HUES64 (cell line): Measurements from ENCODE around the gene CMTM2.
"Not testable (repeated sequence)": the region's sequence is repeated elsewhere in the genome, so short reads cannot be mapped to it uniquely, and the experiment has no call there.

ENCODE experiments used
- H3K27ac ChIP-seq: 2 replicates; pipeline ENCODE4 v1.7.0; 2013; ENCODE audit warnings: low read depth, low read length, inconsistent platforms
- H3K27me3 ChIP-seq: 2 replicates; pipeline ENCODE4 v1.6.1; 2013; ENCODE audit warnings: mild to moderate bottlenecking, low read length; ENCODE audit not compliant: insufficient read depth
- H3K36me3 ChIP-seq: 2 replicates; pipeline ENCODE4 v1.6.1; 2013; ENCODE audit warnings: mild to moderate bottlenecking, low read length; ENCODE audit not compliant: insufficient read depth
- H3K4me1 ChIP-seq: 2 replicates; pipeline ENCODE4 v1.6.1; 2013; ENCODE audit warnings: mild to moderate bottlenecking, low read length, moderate library complexity; ENCODE audit not compliant: insufficient read depth
- H3K4me3 ChIP-seq: 2 replicates; pipeline ENCODE4 v1.5.1; 2013; ENCODE audit warnings: mild to moderate bottlenecking, low read length, moderate library complexity
- H3K9ac ChIP-seq: 2 replicates; pipeline ENCODE4 v1.6.1; 2013; ENCODE audit warnings: mild to moderate bottlenecking, low read depth, low read length
- H3K9me3 ChIP-seq: 2 replicates; pipeline ENCODE4 v1.6.1; 2013; ENCODE audit warnings: low read depth, low read length; ENCODE audit not compliant: insufficient read depth
- WGBS: fragments of 150-250, 120-280 bp; methylation state at CpG from one replicate; pipeline ENCODE4 v1.1.7; 2013; ENCODE audit warnings: missing lambda C conversion rate; 5-methylcytosine and 5-hydroxymethylcytosine counted together

The CMTM2 gene

DNA sequence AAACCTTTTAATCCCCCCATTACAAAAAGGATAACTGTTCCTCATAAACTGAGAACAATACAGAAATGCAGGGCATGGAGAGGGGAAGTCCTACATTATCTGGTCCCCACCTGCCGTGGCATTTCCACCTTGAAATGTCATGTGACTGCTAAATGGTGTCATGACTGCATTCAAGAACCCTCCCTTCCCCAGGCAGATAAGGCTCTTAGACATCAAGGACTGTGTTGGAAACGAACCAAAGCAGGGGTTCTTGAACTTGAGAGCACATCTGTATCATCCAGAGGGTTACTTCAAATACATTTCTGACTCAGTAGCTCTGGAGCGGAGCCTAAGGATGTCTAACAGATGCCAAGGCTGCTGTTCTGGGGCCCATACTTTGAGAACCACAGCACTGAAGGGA lies 43.6 kb downstream of the CMTM2 start:
- Histone ChIP-seq H3K9ac (no peak overlapping the region), H3K36me3 (peaks cover 40% of the 10 kb centered on the region), H3K4me1 (peaks cover 12% of the 10 kb centered on the region; the same call in 1 of the 2 replicates), H3K9me3 (no peaks in the 10 kb centered on the region), H3K4me3 (no peak overlapping the region), H3K27ac (no peak overlapping the region), H3K27me3 (no peaks in the 10 kb centered on the region)
- 90% methylated on average over 3 of the region's 3 CpGs for WGBS

DNA sequence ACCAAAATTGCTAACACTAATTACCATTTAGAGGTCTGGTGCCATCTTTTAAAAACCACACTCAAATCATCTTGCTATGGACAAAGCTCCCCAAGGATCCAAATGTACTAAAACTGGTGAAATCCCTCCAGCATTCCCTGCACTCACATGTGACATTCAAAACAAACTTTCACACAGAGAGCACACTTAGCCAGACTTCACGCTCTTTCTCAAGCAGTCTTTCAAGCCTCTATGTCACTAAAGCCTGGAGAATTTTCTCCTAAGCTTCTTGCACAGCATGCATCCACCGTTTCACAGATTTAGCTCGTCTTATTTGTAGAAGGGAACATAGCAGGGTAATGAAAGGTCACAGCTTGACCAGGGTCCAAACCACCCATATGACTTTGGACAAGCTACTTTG lies 44.5 kb downstream of the CMTM2 start:
- no peaks in the 10 kb centered on the region for H3K9me3 ChIP-seq
- H3K9ac ChIP-seq: no peak overlapping the region
- no peak overlapping the region for H3K27ac ChIP-seq
- peaks cover 9% of the 10 kb centered on the region; the same call in 1 of the 2 replicates for H3K4me1 ChIP-seq
- peaks cover 35% of the 10 kb centered on the region for H3K36me3 ChIP-seq
- no peaks in the 10 kb centered on the region for H3K27me3 ChIP-seq
- 92% methylated on average over 3 of the region's 3 CpGs for WGBS
- H3K4me3 ChIP-seq: no peak overlapping the region

DNA sequence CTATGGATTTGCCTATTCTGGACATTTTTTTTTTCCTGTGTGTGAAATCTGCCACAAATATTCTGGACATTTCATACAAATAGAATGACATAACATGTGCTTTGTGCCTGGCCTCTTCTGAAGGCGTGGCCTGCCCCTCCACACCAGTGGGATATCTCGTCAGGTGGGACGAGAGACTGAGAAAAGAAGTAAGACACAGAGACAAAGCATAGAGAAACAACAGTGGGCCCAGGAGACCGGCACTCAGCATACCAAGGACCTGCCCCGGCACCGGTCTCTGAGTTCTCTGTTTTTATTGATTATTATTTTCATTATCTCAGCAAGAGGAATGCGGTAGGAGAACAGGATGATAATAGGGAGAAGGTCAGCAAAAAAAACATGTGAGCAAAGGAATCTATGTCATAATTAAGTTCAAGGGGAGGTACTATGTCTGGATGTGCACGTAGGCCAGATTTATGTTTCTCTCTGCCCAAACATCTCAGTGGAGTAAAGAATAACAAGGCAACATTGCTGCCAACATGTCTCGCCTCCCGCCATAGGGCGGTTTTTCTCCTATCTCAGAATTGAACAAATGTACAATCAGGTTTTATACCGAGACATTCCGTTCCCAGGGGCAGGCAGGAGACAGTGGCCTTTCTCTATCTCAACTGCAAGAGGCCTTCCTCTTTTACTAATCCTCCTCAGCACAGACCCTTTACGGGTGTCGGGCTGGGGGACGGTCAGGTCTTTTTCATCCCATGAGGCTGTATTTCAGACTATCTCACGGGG lies 48.5 kb downstream of the CMTM2 start:
- WGBS: 93% methylated on average over 15 of the region's 17 CpGs
- not testable (repeated sequence) for H3K27ac ChIP-seq, H3K27me3 ChIP-seq, H3K4me1 ChIP-seq, H3K9ac ChIP-seq, H3K4me3 ChIP-seq, H3K9me3 ChIP-seq
- H3K36me3 ChIP-seq: peaks cover 13% of the 10 kb centered on the region; the same call in 1 of the 2 replicates

DNA sequence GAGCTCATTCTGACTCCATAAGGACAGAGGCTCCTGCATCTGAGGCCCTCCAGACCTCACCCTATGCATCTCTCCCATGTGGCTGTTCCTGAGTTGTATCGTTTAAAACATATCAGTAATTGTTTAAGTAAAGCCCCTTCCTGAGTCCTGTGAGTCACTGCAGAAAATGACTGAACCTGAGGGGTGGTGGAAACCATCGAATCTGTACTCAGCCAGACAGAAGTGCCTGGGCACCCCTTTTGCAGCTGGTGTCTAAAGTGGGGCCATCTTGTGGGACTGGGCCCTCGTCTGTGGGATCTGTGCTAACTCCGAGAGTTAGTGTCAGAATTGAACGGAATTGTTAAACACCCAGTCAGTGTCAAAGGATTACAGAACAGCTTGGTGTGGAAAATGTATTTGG lies 50.6 kb downstream of the CMTM2 start:
- Histone ChIP-seq H3K9ac (no peak overlapping the region), H3K36me3 (peaks cover 10% of the 10 kb centered on the region; the same call in 1 of the 2 replicates), H3K4me3 (no peak overlapping the region), H3K9me3 (no peaks in the 10 kb centered on the region), H3K27me3 (no peaks in the 10 kb centered on the region), H3K4me1 (no peaks in the 10 kb centered on the region), H3K27ac (no peak overlapping the region)
- 90% methylated on average over 5 of the region's 5 CpGs for WGBS

DNA sequence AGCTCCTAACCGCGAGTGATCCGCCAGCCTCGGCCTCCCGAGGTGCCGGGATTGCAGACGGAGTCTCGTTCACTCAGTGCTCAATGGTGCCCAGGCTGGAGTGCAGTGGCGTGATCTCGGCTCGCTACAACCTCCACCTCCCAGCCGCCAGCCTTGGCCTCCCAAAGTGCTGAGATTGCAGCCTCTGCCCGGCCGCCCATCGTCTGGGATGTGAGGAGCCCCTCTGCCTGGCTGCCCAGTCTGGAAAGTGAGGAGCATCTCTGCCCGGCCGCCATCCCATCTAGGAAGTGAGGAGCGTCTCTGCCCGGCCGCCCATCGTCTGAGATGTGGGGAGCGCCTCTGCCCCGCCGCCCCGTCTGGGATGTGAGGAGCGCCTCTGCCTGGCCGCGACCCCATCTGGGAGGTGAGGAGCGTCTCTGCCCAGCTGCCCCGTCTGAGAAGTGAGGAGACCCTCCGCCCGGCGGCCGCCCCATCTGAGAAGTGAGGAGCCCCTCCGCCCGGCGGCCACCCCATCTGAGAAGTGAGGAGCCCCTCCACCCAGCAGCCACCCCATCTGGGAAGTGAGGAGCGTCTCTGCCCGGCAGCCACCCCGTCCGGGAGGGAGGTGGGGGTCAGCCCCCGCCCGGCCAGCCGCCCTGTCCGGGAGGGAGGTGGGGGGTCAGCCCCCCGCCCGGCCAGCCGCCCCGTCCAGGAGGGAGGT lies 51.4 kb downstream of the CMTM2 start:
- not testable (repeated sequence) for H3K9me3 ChIP-seq, H3K27ac ChIP-seq, H3K9ac ChIP-seq, H3K27me3 ChIP-seq, H3K4me1 ChIP-seq, H3K4me3 ChIP-seq
- 97% methylated on average over 23 of the region's 49 CpGs for WGBS
- H3K36me3 ChIP-seq: peaks cover 16% of the 10 kb centered on the region; the same call in 1 of the 2 replicates

- WGBS: no CpG with 5 or more reads among the region's 4 CpGs
- H3K9ac ChIP-seq, H3K4me1 ChIP-seq, H3K27ac ChIP-seq, H3K27me3 ChIP-seq, H3K4me3 ChIP-seq, H3K9me3 ChIP-seq: not testable (repeated sequence)
- H3K36me3 ChIP-seq: peaks cover 20% of the 10 kb centered on the region; the same call in 1 of the 2 replicates
These were observed 52.3 kb downstream of the CMTM2 start for GRCh38 chr16:66631558-66631957.

- H3K4me1 ChIP-seq: peaks cover 9% of the 10 kb centered on the region
- no peaks in the 10 kb centered on the region for H3K9me3 ChIP-seq
- peaks cover 15% of the 10 kb centered on the region; the same call in 1 of the 2 replicates for H3K36me3 ChIP-seq
- H3K4me3 ChIP-seq: no peak overlapping the region
- WGBS: 84% methylated on average over 4 of the region's 4 CpGs
- no peak overlapping the region for H3K9ac ChIP-seq
- H3K27ac ChIP-seq: no peak overlapping the region
- H3K27me3 ChIP-seq: no peaks in the 10 kb centered on the region
These were observed 55.4 kb downstream of the CMTM2 start for GRCh38 chr16:66634527-66635196.

- WGBS: 80% methylated on average over 6 of the region's 6 CpGs
- H3K4me1 ChIP-seq: peaks cover 11% of the 10 kb centered on the region
- H3K36me3 ChIP-seq: peaks cover 15% of the 10 kb centered on the region; the same call in 1 of the 2 replicates
- H3K9me3 ChIP-seq: no peaks in the 10 kb centered on the region
- no peaks in the 10 kb centered on the region for H3K27me3 ChIP-seq
- no peak overlapping the region for H3K9ac ChIP-seq
- H3K4me3 ChIP-seq: no peak overlapping the region
- H3K27ac ChIP-seq: no peak overlapping the region
These were observed 56.1 kb downstream of the CMTM2 start for GRCh38 chr16:66635406-66635805.

- Histone ChIP-seq H3K4me3 (no peak overlapping the region), H3K4me1 (peaks cover 11% of the 10 kb centered on the region), H3K27me3 (no peaks in the 10 kb centered on the region), H3K36me3 (peaks cover 15% of the 10 kb centered on the region; the same call in 1 of the 2 replicates), H3K27ac (no peak overlapping the region), H3K9ac (no peak overlapping the region), H3K9me3 (no peaks in the 10 kb centered on the region)
- 91% methylated on average over 5 of the region's 5 CpGs for WGBS
These were observed 56.9 kb downstream of the CMTM2 start for GRCh38 chr16:66636199-66636598.

GRCh38 chr16:66637806-66638205 lies 58.5 kb downstream of the CMTM2 start:
- 86% methylated on average over 3 of the region's 3 CpGs for WGBS
- Histone ChIP-seq H3K36me3 (peaks cover 15% of the 10 kb centered on the region; the same call in 1 of the 2 replicates), H3K9ac (no peak overlapping the region)

More at GRCh38 chr16:66637806-66638205, 58.5 kb downstream of the CMTM2 start:
- H3K9me3 ChIP-seq: no peaks in the 10 kb centered on the region
- no peaks in the 10 kb centered on the region for H3K27me3 ChIP-seq
- no peak overlapping the region for H3K27ac ChIP-seq
- peaks cover 11% of the 10 kb centered on the region for H3K4me1 ChIP-seq
- no peak overlapping the region for H3K4me3 ChIP-seq
